ENCODE data around the gene ANGPTL3.

DNA sequence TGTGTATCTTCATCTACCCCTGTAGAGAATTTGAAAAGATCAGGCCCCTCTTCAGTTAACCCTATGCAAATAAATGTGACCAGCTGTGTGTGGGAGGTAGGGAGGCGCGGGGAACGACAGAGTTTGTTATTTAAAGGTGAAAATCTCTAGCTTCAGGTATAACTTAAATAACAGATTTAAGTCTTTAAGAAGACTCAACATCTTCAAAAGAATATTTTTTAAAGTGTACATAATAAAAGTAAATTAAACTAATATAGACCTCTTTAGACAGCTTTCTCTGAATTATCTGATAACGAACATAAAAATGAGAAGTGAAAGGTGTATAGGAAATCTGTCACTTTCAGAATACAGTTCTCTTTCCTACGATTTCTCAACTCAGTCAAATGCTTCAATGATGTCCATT lies 16.0 kb downstream of the ANGPTL3 start:
- TF ChIP-seq, protein P1, sequence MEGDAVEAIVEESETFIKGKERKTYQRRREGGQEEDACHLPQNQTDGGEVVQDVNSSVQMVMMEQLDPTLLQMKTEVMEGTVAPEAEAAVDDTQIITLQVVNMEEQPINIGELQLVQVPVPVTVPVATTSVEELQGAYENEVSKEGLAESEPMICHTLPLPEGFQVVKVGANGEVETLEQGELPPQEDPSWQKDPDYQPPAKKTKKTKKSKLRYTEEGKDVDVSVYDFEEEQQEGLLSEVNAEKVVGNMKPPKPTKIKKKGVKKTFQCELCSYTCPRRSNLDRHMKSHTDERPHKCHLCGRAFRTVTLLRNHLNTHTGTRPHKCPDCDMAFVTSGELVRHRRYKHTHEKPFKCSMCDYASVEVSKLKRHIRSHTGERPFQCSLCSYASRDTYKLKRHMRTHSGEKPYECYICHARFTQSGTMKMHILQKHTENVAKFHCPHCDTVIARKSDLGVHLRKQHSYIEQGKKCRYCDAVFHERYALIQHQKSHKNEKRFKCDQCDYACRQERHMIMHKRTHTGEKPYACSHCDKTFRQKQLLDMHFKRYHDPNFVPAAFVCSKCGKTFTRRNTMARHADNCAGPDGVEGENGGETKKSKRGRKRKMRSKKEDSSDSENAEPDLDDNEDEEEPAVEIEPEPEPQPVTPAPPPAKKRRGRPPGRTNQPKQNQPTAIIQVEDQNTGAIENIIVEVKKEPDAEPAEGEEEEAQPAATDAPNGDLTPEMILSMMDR (conservative IDR thresholded peaks at IDR 0.05; ENCODE audit: low read depth, low read length) = no peak
- no peak for TF ChIP-seq EZH2 (IDR thresholded peaks at IDR 0.05; ENCODE audit: low read length, unreplicated experiment)
